MM.1S (cell line): ENCODE results near the gene PIH1D1.

ENCODE experiments used
- DNase-seq: peaks from one replicate; pipeline ENCODE4 v3.0.0-alpha.2; 2015
- H2AFZ ChIP-seq: fragments of 300-600 bp; sonication (generic); 2 replicates; pipeline ENCODE4 v1.6.0; 2016; ENCODE audit warnings: antibody characterized with exemption, low read length
- H3F3A ChIP-seq: fragments of 300-600 bp; sonication (generic); 2 replicates; pipeline ENCODE4 v1.6.1; 2016; ENCODE audit warnings: mild to moderate bottlenecking, antibody characterized with exemption, low read length, moderate library complexity, mixed read lengths; ENCODE audit not compliant: insufficient read depth
- H3K27ac ChIP-seq: fragments of 300-600 bp; sonication (generic); 2 replicates; pipeline ENCODE4 v1.5.1; 2016; ENCODE audit warnings: mild to moderate bottlenecking, low read length
- H3K27me3 ChIP-seq: fragments of 300-600 bp; sonication (generic); replicated peaks from 2 replicates; pipeline ENCODE4 v1.6.0; 2016; ENCODE audit warnings: low read length; ENCODE audit not compliant: insufficient read depth
- H3K36me3 ChIP-seq: fragments of 300-600 bp; sonication (generic); replicated peaks from 2 replicates; pipeline ENCODE4 v1.6.1; 2016; ENCODE audit warnings: mild to moderate bottlenecking, low read length, mixed read lengths; ENCODE audit not compliant: insufficient read depth
- H3K4me1 ChIP-seq: fragments of 300-600 bp; sonication (generic); 2 replicates; pipeline ENCODE4 v1.6.1; 2016; ENCODE audit warnings: low read length, mixed read lengths
- H3K4me2 ChIP-seq: fragments of 300-600 bp; sonication (generic); 2 replicates; pipeline ENCODE4 v1.6.0; 2016; ENCODE audit warnings: low read depth, low read length
- H3K4me3 ChIP-seq: fragments of 300-600 bp; sonication (generic); 2 replicates; pipeline ENCODE4 v1.5.1; 2016; ENCODE audit warnings: low read length, mixed read lengths
- H3K79me2 ChIP-seq: fragments of 300-600 bp; sonication (generic); 2 replicates; pipeline ENCODE4 v1.6.1; 2016; ENCODE audit warnings: mixed run types, low read length, mixed read lengths
- H3K9ac ChIP-seq: fragments of 300-600 bp; sonication (generic); 2 replicates; pipeline ENCODE4 v1.6.1; 2016; ENCODE audit warnings: low read length, mixed read lengths
- H3K9me2 ChIP-seq: fragments of 300-600 bp; sonication (generic); replicated peaks from 2 replicates; pipeline ENCODE4 v1.6.1; 2016; ENCODE audit warnings: mild to moderate bottlenecking, low read length, mixed read lengths; ENCODE audit not compliant: insufficient read depth
- H3K9me3 ChIP-seq: fragments of 300-600 bp; sonication (generic); replicated peaks from 2 replicates; pipeline ENCODE4 v1.6.1; 2016; ENCODE audit warnings: mild to moderate bottlenecking, low read length, mixed read lengths; ENCODE audit not compliant: insufficient read depth
- H4K20me1 ChIP-seq: fragments of 300-600 bp; sonication (generic); 2 replicates; pipeline ENCODE4 v1.6.1; 2016; ENCODE audit warnings: mild to moderate bottlenecking, low read length, moderate library complexity, mixed read lengths; ENCODE audit not compliant: insufficient read depth
- CTCF ChIP-seq: fragments of 300-600 bp; sonication (generic); IDR thresholded peaks from 2 replicates; pipeline ENCODE4 v1.5.1; 2016; ENCODE audit warnings: antibody characterized with exemption, low read length, mixed read lengths
- EZH2 ChIP-seq: fragments of 300-600 bp; sonication (generic); optimal IDR thresholded peaks from 2 replicates; pipeline ENCODE3; 2017; ENCODE audit warnings: low read depth, mild to moderate bottlenecking, antibody characterized with exemption, low read length, mixed read lengths
- EZH2phosphoT487 ChIP-seq: fragments of 300-600 bp; sonication (generic); IDR thresholded peaks from 2 replicates; pipeline ENCODE4 v1.6.1; 2018; ENCODE audit warnings: antibody characterized with exemption, low read length

The PIH1D1 gene

GRCh38 chr19:49458567-49458903, 6.9 kb upstream of the PIH1D1 start:
- TF ChIP-seq EZH2phosphoT487: no peak
- TF ChIP-seq CTCF: no peak
- TF ChIP-seq EZH2: no peak
- Histone ChIP-seq H3K27me3 (no peaks in the 10 kb centered on the region), H3K27ac (peak overlapping the region; percentile 95), H3K4me2 (peak overlapping the region; percentile 62), H3K4me1 (peaks cover 20% of the 10 kb centered on the region), H3K9me2 (no peaks in the 10 kb centered on the region), H3K9me3 (no peaks in the 10 kb centered on the region), H3K79me2 (peaks cover 24% of the 10 kb centered on the region), H3K9ac (peak overlapping the region; percentile 59), H3F3A (peaks cover 10% of the 10 kb centered on the region), H3K4me3 (peak overlapping the region; percentile 37), H3K36me3 (no peaks in the 10 kb centered on the region), H4K20me1 (no peaks in the 10 kb centered on the region), H2AFZ (peak overlapping the region; percentile 52)
- DNase-seq: peak; percentile 48

- no peak for DNase-seq
- no peak overlapping the region for H3K4me3 ChIP-seq
- no peak overlapping the region for H3K4me2 ChIP-seq
- TF ChIP-seq EZH2phosphoT487: no peak
- no peak for TF ChIP-seq CTCF
- no peak for TF ChIP-seq EZH2
- H3K9ac ChIP-seq: no peak overlapping the region
- no peaks in the 10 kb centered on the region for H3K9me2 ChIP-seq
- H2AFZ ChIP-seq: no peak overlapping the region
- no peaks in the 10 kb centered on the region for H4K20me1 ChIP-seq
- peaks cover 20% of the 10 kb centered on the region for H3K4me1 ChIP-seq
- H3K27me3 ChIP-seq: no peaks in the 10 kb centered on the region
- peaks cover 28% of the 10 kb centered on the region for H3K79me2 ChIP-seq
- no peak overlapping the region for H3K27ac ChIP-seq
- peaks cover 23% of the 10 kb centered on the region for H3F3A ChIP-seq
- no peaks in the 10 kb centered on the region for H3K36me3 ChIP-seq
- H3K9me3 ChIP-seq: no peaks in the 10 kb centered on the region
Measured at GRCh38 chr19:49456326-49456725, 4.7 kb upstream of the PIH1D1 start.

- Histone ChIP-seq H3K79me2 (peaks cover 33% of the 10 kb centered on the region), H4K20me1 (no peaks in the 10 kb centered on the region), H3K4me1 (peaks cover 20% of the 10 kb centered on the region), H3K9ac (no peak overlapping the region), H3K27ac (no peak overlapping the region), H3K27me3 (no peaks in the 10 kb centered on the region), H3K4me2 (no peak overlapping the region), H3K4me3 (no peak overlapping the region), H3K36me3 (no peaks in the 10 kb centered on the region), H3K9me3 (no peaks in the 10 kb centered on the region), H3K9me2 (no peaks in the 10 kb centered on the region), H2AFZ (no peak overlapping the region), H3F3A (peaks cover 23% of the 10 kb centered on the region)
- TF ChIP-seq EZH2: no peak
- DNase-seq: no peak
Measured at GRCh38 chr19:49455773-49456172, 4.2 kb upstream of the PIH1D1 start.

GRCh38 chr19:49453757-49454240, 2.2 kb upstream of the PIH1D1 start:
- TF ChIP-seq EZH2phosphoT487 (no peak), CTCF (no peak), EZH2 (no peak)
- DNase-seq: peak; percentile 25
- Histone ChIP-seq H3K4me2 (peak overlapping the region; percentile 59), H3K4me1 (peaks cover 23% of the 10 kb centered on the region), H3K9ac (peak overlapping the region; percentile 87), H3F3A (peaks cover 22% of the 10 kb centered on the region), H3K36me3 (no peaks in the 10 kb centered on the region), H2AFZ (no peak overlapping the region), H3K27ac (peak overlapping the region; percentile 75), H3K9me3 (no peaks in the 10 kb centered on the region), H4K20me1 (no peaks in the 10 kb centered on the region), H3K4me3 (peak overlapping the region; percentile 70), H3K9me2 (no peaks in the 10 kb centered on the region), H3K27me3 (no peaks in the 10 kb centered on the region), H3K79me2 (peaks cover 40% of the 10 kb centered on the region)
